Breast epithelium (tissue), 3 donors: ENCODE measurements around the gene SMARCE1.

Experiments
- CTCF ChIP-seq, 3 donors: fragments of 450-650 bp; IDR thresholded peaks; one replicate each; pipeline ENCODE4 v1.5.1; 2016 to 2017; ENCODE audit warnings: antibody characterized with exemption in 3 of 3, mild to moderate bottlenecking in 3 of 3, moderate library complexity in 3 of 3
- POLR2A ChIP-seq: fragments of 450-650 bp; IDR thresholded peaks from one replicate; pipeline ENCODE4 v1.6.1; 2016; ENCODE audit warnings: antibody characterized with exemption, mild to moderate bottlenecking, moderate library complexity

DNA sequence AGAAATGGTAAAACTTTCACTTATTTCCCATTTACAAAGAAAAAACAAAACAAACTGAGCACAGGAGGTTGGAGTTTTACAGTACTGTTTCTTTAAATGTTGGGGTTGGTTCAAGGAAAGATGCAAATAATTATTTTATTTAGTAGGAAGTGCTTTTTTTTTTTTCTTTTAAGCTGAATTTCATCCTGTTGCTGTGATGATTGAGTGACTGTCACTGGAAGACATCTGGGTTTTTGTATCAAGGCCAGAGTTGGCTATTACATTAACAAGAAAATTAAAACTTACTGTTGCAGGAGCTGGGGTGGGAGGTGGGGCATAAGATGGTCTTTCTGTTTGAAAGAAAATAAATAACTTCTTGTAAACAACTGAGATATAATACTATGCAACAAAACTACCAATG lies 2.3 kb downstream of the SMARCE1 start:
- TF ChIP-seq POLR2A = no peak
- no peak for TF ChIP-seq CTCF (IDR thresholded peaks at IDR 0.05)
